HG03280 (cell line): ENCODE measurements around the gene HMGB4.

Experiments
- ATAC-seq: cut with Tn5 transposase; IDR thresholded peaks from one replicate; pipeline ENCODE4 v1.9.1; 2021; ENCODE audit warnings: mild to moderate bottlenecking, moderate library complexity; ENCODE audit not compliant: unreplicated experiment

HMGB4 gene

DNA sequence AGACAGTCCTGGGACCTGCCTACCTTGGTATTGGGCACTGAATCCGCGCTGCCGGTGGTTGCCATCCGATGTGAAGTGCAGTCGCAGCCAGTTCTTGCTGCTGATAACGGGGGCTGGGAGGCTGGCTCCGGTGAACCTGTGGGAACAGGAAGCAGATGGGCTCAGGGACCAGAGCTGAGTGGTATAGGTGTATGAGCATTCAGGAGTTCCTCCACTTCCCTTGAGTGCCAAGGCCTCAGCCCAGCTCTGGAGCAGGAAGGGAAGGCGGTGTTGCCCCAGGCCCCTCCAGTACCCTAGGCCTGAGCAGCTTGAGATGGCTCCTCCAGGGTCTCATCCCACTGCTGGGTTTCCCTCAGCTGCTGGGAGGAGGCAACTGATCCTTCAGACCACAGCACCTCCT is 17.0 kb upstream of the HMGB4 start:
- ATAC-seq = no peak

DNA sequence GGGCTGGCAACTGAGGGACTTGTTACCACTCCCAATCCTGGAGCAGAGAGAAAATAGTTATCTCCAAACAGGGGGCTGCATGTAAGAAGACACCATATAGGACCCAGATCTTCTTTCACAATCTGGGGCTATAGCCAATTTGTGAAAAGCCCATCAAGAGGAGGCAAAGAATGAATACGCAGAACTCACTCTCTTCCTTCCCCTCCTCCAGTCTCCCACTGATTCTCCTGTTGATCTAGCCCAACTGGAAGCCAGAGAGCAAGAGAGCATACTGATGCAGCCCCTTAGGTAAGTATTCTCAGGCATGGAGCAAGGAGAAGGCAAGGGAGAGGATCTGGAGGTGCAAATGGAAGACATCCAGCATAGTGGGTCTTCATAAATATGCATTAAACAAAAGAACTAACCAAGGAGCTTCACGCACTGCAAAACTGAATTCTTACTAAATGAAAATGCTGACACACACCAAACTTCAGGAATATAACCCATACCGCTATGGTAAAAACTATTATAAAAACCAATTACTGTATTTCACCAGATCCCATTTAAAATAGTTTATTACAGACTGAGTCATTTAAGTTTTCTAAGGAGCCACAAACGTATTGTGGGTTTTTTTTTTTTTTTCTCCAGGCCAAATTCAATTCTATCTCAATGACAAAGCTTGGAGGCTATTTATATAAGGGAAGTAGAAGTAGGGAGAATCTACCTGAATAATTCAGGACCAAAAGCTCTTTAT is 15.5 kb upstream of the HMGB4 start:
- no peak for ATAC-seq

DNA sequence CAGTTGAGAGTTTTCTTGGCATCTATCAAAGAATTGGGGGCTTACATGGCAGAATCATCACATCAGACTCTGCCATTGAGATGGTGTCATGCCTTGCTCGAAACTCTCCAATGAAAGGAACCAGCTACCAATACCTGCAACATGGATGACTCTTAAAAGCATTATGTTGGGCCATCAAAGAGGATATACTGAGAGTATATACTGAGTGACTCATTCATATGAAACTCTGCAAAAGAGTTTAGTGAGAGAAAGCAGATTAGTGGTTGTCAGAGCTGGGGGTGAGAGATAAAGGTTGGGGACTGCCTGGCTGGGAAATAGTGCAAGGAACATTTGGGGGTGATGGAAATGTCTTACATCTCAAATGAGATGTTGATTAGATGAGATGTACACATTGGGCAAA is 14.7 kb upstream of the HMGB4 start:
- no peak for ATAC-seq

DNA sequence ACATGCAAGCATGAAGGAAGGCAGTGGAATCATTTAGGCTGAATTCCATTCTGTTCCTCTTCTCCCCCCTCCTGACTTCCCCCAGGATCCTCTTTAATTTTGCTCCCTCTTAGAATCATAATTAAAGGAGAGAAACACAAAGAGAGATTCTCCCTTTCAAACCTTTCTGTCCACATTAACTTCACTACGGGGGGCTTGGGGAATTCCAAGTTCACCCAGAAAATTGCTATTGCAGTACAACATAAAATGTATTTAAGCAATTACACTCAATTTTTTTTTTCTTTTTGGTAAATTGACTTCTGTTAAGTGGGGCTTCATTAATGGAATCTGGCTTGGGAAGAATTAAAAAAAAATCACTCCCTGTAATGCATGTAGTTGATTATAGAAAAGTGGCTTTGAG is 13.4 kb upstream of the HMGB4 start:
- ATAC-seq = no peak

DNA sequence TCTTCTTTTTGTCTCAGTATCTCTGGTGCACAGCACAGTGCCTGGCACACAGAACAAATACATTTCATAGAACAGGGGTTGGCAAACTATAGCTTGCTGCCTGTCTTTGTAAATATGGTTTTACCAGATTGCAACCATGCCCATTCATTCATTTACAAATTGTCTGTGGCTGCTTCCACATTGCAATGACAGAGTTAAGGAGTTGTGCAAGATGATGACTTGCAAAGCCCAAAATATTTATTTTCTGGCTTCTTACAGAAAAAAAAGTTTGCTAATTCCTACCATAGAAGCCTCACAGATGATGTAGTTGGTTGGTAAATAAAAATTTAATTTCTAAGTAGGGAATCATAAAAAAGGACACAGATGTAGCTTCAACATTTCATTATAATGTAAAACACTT is 11.2 kb upstream of the HMGB4 start:
- no peak for ATAC-seq

DNA sequence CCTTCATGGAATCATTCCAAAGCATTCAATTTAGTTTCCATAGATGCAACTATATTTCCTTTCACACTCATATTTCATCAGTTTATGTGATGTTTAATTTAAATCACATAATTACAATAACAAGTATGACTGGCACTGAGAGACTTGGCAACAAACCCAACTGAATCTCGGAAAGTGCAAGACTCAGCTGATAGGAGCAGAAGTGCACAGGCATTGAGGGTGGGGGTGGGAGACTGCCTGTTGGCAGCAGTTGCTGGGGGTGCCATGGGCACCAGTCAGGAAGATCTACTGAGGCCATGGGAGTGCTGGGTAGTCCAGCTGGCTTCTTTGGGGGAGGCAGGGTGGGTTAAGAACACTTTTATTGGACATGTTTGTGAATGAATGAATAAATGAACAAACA is 10.4 kb upstream of the HMGB4 start:
- no peak for ATAC-seq

DNA sequence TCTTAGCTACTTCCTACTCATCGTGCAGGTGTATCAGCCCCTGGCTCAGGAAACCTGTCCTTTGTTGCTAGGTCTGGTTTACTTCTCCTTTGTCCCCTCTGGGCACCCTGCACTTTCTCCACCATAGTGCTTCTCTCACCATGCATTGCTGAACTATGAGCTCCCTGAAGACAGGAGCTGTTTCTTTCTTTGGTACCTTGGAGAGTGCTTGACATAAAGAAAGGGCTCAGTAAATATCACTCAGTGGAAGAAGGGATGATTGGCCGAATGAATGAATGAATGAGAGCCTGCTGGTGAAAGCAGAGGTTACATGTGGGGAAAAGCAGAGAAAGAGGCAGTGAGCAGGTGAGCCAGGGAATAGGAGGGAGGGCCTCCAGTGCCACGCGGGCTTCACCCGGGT is 9.8 kb upstream of the HMGB4 start:
- no peak for ATAC-seq

DNA sequence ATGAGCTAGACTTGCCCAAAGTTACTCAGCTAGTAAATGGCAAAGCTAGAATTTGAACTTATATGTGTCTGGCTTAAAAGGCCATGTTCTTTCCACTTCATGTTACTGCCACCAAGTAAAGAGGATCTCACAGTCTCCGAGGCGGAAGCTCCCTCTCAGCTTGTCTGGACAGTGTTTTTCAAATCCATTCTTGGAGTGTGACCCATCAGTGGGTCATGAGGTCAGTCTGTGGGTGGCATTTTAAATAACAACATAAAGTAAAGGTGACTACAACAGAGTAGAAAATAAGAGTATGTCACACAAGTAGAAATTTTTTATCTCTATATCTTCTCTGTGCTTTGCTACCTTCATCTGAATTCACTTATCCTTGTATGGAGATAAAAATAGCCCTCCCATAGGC is 3.2 kb upstream of the HMGB4 start:
- no peak for ATAC-seq

DNA sequence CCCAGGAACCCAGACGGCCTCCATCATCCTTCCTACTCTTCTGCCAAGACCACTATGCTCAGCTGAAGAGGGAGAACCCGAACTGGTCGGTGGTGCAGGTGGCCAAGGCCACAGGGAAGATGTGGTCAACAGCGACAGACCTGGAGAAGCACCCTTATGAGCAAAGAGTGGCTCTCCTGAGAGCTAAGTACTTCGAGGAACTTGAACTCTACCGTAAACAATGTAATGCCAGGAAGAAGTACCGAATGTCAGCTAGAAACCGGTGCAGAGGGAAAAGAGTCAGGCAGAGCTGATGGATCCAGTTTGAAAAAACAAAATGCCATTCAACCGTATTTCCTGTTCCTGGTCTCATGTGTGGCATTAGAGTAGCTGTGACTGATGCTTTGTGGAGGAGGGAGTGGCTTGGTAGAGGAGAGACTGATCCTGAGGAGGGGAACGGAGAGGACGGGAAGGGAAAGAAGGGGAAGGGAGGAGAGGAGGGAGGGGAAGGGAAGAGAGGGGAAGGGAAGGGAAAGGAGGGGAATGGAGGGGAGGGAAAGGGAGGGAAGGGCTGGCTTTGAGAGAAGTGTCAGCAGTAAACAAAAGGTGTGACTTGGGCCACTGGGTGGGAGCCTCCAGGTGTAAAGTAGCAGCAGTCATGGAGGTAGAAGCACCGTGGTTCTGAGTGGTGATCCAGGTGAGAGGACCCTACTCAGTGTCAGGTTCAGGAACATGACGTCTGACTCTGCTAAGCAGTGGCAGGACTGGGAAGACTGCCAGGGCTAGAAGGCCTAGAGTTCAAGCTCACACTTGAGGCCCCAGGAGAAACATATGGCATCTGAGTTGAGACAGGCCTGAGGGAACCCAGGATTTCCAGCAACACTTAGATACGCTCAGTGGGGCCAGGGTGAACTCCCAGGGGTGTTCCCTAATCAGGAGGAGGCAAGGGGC is 846 bp downstream of the HMGB4 start:
- ATAC-seq = no peak

DNA sequence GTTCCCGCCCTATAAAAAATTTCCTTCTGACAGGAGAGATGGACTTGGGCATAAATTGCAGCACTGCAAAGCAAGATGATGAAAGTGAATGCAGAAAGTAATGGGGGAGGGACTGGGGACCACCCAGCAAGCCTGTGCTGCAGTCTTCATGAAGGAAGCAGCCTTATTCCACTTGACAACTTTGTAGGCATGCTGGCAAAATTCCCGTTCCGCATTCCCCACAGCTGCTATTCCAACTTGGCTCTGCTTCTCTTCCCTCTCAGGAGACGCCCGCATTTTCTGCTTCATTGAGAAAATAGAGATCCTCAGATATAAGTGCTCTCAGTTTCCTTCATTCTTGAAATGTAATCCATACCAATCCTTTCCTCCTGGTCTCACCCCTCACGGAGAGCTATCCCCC is 2.4 kb downstream of the HMGB4 start:
- no peak for ATAC-seq

DNA sequence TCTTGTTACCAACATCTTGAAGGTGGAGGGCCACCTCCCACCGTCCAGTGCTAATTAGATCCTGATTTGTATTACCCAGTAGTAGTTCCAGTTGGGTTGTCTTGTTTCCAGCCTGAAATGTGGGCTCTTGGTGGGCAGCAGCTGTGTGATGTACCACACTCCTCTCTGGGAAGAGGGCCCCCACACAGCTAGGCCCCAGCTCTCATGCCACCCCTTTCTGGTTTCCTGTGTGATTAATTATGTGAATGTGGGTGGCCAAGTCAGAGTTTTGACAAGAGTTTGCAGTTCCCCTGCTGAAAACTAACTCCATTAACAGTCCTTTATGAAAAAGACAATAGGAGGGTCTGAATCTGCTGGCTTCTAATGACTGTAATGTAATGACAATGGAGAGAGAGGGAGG is 3.8 kb downstream of the HMGB4 start:
- ATAC-seq = no peak

DNA sequence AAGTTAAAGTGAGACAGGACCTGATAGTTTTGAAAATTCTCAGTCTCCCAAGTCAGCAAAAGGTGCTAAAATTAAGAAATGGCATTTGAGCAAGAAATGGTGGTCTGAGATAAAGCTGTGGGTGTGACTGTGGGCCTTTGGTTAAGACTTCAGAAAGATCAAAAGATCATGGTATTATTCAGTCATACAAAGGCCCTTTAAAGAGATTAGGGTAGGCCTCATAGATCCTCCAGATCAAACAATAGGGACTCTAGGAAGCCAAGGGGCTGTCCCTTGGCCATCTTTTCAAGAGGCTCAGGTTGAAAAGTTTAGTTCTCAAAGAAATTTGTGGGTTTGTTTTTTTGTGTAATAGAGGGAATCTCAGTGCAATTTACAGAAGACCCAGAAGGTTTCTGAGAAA is 8.4 kb downstream of the HMGB4 start:
- ATAC-seq = no peak

DNA sequence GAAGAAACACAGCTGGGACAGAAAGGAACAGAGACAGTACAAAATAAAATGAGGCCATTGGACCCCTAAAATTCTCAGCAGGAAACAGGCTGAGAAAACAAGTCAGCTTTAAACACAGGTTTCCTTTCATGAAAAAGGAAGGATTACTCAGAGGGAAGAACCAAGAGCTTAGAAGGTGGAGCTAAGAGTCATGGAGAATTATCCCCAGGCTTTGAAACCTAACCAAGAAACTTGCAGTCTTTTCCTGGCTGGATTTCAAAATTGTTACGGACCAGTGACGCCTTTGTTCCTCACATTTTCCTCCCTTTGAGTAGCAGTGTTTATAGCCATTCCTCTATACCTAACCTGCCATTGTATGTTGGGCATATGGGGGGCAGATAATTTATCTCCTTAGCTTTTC is 8.8 kb downstream of the HMGB4 start:
- no peak for ATAC-seq

DNA sequence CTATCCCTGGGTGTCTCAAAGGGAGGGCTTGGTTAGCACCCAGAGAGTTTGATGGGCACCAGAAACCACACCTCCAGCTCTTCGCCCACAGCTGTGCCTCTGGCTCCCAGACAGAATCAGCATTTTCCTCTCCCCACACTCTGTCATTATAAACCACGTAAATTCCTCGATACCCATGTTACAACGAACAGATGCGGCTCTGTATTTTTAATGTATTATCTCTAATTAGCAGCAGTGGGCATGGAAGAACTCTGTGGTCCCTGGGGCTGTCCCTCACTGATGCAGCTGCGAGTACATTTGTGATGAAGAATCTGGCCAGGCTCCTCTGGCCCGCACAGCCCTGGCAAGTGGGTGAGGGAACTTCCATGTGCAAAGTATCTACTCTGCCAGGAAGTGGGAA is 10.8 kb downstream of the HMGB4 start:
- ATAC-seq = no peak

DNA sequence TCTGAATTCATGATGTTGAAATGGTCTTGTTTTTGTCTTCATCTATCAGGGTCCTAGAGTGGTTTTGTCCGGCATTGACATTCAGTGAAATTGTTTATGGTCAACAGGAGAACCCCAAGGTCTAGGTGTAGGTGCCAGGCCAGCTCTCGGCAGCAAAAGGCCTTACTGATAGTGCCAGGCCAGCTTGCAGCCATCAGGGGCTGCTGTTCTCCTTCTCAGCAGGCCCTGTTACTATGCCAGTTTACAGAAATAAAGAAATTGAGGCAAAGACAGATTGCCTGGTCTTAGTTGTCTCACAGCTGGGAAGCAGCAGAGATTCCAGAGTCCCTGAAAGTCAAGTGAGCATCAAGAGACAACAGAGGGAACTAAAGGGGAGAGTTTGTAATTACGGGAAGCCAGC is 12.0 kb downstream of the HMGB4 start:
- no peak for ATAC-seq

DNA sequence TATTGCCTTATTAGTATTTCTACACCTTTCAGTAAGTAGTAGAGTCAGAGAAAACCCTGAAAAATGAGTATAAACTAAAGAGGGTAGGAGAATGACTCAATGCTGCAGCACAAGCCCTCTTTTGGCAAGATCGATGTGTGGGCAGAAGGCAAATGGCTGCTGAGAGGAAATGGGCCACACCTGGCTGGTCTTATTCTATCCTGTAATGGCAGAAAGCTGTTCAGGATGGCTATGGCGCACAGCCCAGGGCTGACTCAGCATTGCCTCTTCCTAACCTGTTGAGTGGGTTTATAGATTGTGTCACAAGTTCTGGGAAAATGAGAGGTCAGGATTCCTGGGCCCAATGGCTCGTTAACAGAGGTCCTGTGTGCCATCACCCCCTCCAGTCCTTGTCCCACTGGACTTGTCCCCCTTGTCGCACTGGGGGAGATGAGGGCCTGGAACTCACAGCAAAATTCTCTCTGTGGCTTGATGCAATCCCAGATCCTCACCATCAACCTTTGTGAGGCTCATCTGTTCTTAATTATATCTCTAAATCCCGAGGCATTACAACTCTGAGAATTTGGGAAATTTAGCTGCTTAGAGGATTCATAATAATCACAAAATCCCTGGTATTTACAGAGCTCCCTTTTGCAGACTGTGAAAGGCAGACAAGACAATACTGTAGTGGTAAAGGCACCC is 13.2 kb downstream of the HMGB4 start:
- ATAC-seq = no peak

DNA sequence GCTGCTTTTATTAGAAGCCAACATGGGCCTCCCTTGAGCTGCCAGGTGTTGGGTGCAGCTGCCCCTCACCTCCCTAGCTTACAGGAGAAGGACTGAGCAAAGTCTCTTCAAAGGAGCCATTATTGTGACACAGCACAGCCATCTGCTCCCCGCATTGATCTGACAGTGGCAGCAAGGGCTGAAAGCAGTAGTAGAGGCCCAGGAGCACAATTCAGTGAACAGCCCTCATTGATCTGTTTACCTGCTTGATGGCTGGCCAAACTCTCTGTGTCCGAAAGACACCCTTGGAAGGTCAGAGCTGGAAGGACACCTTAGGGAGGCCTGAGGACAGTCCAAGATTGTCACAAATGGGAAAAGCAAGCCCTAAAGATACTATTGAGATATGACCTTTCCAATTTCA is 14.5 kb downstream of the HMGB4 start:
- ATAC-seq = no peak

DNA sequence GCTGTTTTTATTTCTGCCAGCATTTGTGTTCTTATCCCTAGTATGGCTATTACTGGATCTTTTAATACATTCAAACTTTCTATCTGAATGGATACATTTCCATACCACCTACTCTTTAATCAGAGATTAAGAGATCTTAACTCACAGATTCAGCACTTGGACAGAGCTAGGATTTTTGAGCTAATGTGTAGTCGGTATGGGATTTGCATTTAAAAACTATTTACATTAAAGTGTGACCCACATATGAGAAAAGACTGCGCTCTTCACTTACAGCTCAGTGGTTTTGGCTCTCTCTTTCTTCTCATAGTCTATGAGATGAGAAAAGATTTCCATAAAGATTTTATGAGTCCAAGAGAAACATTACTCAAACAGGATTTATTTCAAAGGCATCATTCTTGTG is 16.4 kb downstream of the HMGB4 start:
- no peak for ATAC-seq

DNA sequence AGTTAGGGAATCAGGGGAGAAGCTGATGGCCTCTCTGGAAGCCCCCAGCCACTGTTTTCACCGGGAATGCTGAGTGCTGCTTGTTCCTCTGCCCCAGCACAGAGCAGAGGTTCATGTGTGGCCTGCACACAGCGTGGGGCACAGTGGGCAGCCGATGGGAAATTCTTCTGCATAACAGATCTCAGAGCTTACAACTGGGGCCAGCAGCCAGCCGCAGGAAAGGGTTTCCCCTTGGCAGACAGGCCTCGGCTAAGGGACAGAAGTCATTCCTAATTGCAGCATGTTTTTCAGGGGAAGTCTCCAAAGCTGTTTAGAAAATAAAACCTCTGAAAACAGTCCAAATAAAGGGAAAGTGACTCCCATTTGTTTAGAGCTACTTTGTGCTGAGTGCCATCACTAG is 22.6 kb downstream of the HMGB4 start:
- ATAC-seq = no peak

DNA sequence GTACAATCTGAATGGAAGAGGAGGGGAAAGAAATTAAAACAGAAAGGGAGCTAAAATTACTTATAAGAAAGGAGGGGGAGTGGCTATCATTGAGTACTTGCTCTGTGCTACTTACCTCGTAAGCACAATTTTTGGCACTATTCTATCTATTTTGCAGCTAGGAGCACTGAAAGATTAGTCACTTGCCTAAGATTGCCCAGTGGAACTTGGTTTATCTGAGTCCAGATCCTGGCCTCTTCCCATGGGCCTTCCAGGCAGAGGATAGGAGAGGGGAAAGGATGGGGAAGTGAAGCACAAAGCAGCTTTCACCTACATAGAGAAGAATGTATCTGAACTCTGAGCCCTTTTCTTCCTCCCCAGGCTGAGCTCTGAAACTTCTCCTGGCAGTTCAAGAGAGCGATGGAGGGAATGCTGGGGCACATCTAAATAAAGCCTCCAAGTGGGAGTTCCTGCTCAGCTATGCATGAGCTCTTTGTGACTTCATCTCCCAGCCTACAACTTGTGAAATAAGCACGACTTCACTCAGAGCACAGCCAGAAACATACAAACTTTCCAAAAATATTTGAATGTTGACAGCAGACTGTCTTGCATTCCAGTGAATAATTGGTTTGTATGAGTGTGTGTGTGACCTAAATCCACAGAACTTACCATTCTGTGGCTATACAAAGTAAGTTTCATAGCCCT is 29.4 kb downstream of the HMGB4 start:
- no peak for ATAC-seq

DNA sequence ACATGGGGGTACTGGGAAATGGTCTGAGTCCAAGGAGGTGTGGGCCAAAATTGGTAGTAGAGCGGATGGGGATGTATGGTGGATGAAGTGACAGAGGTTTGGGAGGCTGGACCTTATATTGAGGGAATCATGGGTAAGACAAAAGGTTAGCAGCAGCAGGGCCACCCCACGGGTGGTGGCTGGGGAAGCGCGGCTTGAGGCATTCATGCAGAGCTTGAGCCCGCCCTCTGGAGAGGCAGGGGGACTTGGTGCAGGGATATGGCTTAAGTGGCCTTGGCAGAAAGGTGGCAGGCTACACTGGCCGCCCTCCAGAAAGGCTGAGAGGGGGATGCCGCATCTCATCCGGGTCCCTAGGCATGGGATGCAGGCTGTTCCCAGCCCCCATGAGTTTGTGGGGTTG is 31.5 kb downstream of the HMGB4 start:
- no peak for ATAC-seq
